HEK293 (cell line): ENCODE results near the gene TNFAIP1.

Experiments used
- GLIS1 ChIP-seq: fragments of 450-650 bp; formaldehyde crosslinking; IDR thresholded peaks from 2 replicates; pipeline ENCODE4 v1.5.1; 2016; ENCODE audit warnings: missing biosample characterization, missing genetic modification characterization
- REST ChIP-seq: fragments of 450-650 bp; formaldehyde crosslinking; IDR thresholded peaks from 2 replicates; pipeline ENCODE4 v1.5.1; 2016; ENCODE audit warnings: missing biosample characterization, missing genetic modification characterization
- TSHZ1 ChIP-seq: fragments of 450-650 bp; formaldehyde crosslinking; IDR thresholded peaks from 2 replicates; pipeline ENCODE4 v1.5.1; 2016; ENCODE audit warnings: missing biosample characterization, missing genetic modification characterization, borderline replicate concordance
- YY1 ChIP-seq: fragments of 450-650 bp; formaldehyde crosslinking; IDR thresholded peaks from 2 replicates; pipeline ENCODE4 v1.5.1; 2018; ENCODE audit warnings: missing biosample characterization, missing genetic modification characterization
- YY2 ChIP-seq: fragments of 450-650 bp; formaldehyde crosslinking; IDR thresholded peaks from 2 replicates; pipeline ENCODE4 v1.5.1; 2016; ENCODE audit warnings: missing biosample characterization, missing genetic modification characterization
- ZBTB20 ChIP-seq: fragments of 450-650 bp; formaldehyde crosslinking; IDR thresholded peaks from 2 replicates; pipeline ENCODE4 v1.5.1; 2016; ENCODE audit warnings: missing biosample characterization, missing genetic modification characterization
- ZBTB21 ChIP-seq: fragments of 450-650 bp; formaldehyde crosslinking; IDR thresholded peaks from 2 replicates; pipeline ENCODE4 v1.5.1; 2017; ENCODE audit warnings: missing biosample characterization, missing genetic modification characterization
- ZFHX2 ChIP-seq: fragments of 450-650 bp; formaldehyde crosslinking; conservative IDR thresholded peaks from 2 replicates; pipeline ENCODE4 v1.5.1; 2016; ENCODE audit warnings: missing biosample characterization, missing genetic modification characterization
- ZNF121 ChIP-seq: fragments of 450-650 bp; formaldehyde crosslinking; IDR thresholded peaks from 2 replicates; pipeline ENCODE4 v1.5.1; 2016; ENCODE audit warnings: missing biosample characterization, missing genetic modification characterization
- ZNF140 ChIP-seq: fragments of 450-650 bp; formaldehyde crosslinking; IDR thresholded peaks from 2 replicates; pipeline ENCODE4 v1.5.1; 2016; ENCODE audit warnings: missing biosample characterization, missing genetic modification characterization
- ZNF202 ChIP-seq: fragments of 450-650 bp; formaldehyde crosslinking; IDR thresholded peaks from 2 replicates; pipeline ENCODE4 v1.5.1; 2016; ENCODE audit warnings: missing biosample characterization, missing genetic modification characterization, borderline replicate concordance
- ZNF211 ChIP-seq: fragments of 450-650 bp; formaldehyde crosslinking; IDR thresholded peaks from 2 replicates; pipeline ENCODE4 v1.5.1; 2016; ENCODE audit warnings: low read depth, missing biosample characterization, missing genetic modification characterization
- ZNF274 ChIP-seq, 2 experiments: fragments of 200-500 bp in 1 of 2; fragments of 450-650 bp in 1 of 2; sonication (Bioruptor generic) in 1 of 2; formaldehyde crosslinking in 1 of 2; IDR thresholded peaks; 2 replicates each; pipeline versions ENCODE4 v1.5.1 to v1.6.1; 2014 to 2016; ENCODE audit warnings: borderline replicate concordance in 1 of 2, inconsistent platforms in 1 of 2, low read length in 1 of 2, missing biosample characterization in 1 of 2, missing genetic modification characterization in 1 of 2
- ZNF280D ChIP-seq: fragments of 450-650 bp; formaldehyde crosslinking; IDR thresholded peaks from 2 replicates; pipeline ENCODE4 v1.5.1; 2016; ENCODE audit warnings: missing biosample characterization, missing genetic modification characterization
- ZNF302 ChIP-seq: fragments of 450-650 bp; formaldehyde crosslinking; IDR thresholded peaks from 2 replicates; pipeline ENCODE4 v1.5.1; 2016; ENCODE audit warnings: missing biosample characterization, missing genetic modification characterization, low read depth
- ZNF335 ChIP-seq: fragments of 450-650 bp; formaldehyde crosslinking; conservative IDR thresholded peaks from 2 replicates; pipeline ENCODE4 v1.5.1; 2016; ENCODE audit warnings: missing biosample characterization, missing genetic modification characterization
- ZNF37A ChIP-seq: fragments of 450-650 bp; IDR thresholded peaks from 2 replicates; pipeline ENCODE4 v1.5.1; 2018; ENCODE audit warnings: missing biosample characterization, missing genetic modification characterization
- ZNF391 ChIP-seq: fragments of 450-650 bp; formaldehyde crosslinking; IDR thresholded peaks from 2 replicates; pipeline ENCODE4 v1.5.1; 2016; ENCODE audit warnings: low read depth, missing biosample characterization, missing genetic modification characterization, borderline replicate concordance
- ZNF488 ChIP-seq: fragments of 450-650 bp; formaldehyde crosslinking; IDR thresholded peaks from 2 replicates; pipeline ENCODE4 v1.5.1; 2016; ENCODE audit warnings: missing biosample characterization, missing genetic modification characterization
- ZNF549 ChIP-seq: fragments of 450-650 bp; IDR thresholded peaks from 2 replicates; pipeline ENCODE4 v1.5.1; 2018; ENCODE audit warnings: missing biosample characterization, missing genetic modification characterization, mild to moderate bottlenecking, inconsistent platforms, moderate library complexity
- ZNF585B ChIP-seq: fragments of 450-650 bp; formaldehyde crosslinking; IDR thresholded peaks from 2 replicates; pipeline ENCODE4 v1.5.1; 2016; ENCODE audit warnings: missing biosample characterization, missing genetic modification characterization
- ZNF600 ChIP-seq: fragments of 450-650 bp; formaldehyde crosslinking; IDR thresholded peaks from 2 replicates; pipeline ENCODE4 v1.5.1; 2016; ENCODE audit warnings: missing biosample characterization, missing genetic modification characterization
- ZNF621 ChIP-seq: fragments of 450-650 bp; formaldehyde crosslinking; IDR thresholded peaks from 2 replicates; pipeline ENCODE4 v1.5.1; 2017; ENCODE audit warnings: missing biosample characterization, missing genetic modification characterization
- ZNF670 ChIP-seq: fragments of 450-650 bp; formaldehyde crosslinking; IDR thresholded peaks from 2 replicates; pipeline ENCODE4 v1.5.1; 2016; ENCODE audit warnings: missing biosample characterization, missing genetic modification characterization, low read depth
- ZNF791 ChIP-seq: fragments of 450-650 bp; formaldehyde crosslinking; IDR thresholded peaks from 2 replicates; pipeline ENCODE4 v1.5.1; 2016; ENCODE audit warnings: missing biosample characterization, missing genetic modification characterization
- ZSCAN5A ChIP-seq: fragments of 450-650 bp; formaldehyde crosslinking; IDR thresholded peaks from 2 replicates; pipeline ENCODE4 v1.5.1; 2016; ENCODE audit warnings: missing biosample characterization, missing genetic modification characterization
- ZXDB ChIP-seq: fragments of 450-650 bp; formaldehyde crosslinking; IDR thresholded peaks from 2 replicates; pipeline ENCODE4 v1.5.1; 2016; ENCODE audit warnings: missing biosample characterization, missing genetic modification characterization

Gene TNFAIP1

GRCh38 chr17:28335201-28335958 lies at the start of gene TNFAIP1, which contains the start of gene IFT20 (continued):
- TF ChIP-seq TSHZ1 (tag by site-specific recombination) = 0 out of 2 replicates have a peak, but pooled peaks have one; percentile 57
- no peak for TF ChIP-seq ZNF202 (tag by site-specific recombination)
- no peak for TF ChIP-seq ZNF791 (tag by site-specific recombination)
- TF ChIP-seq ZNF121 = no peak
- TF ChIP-seq YY2 (tag by site-specific recombination) = peak; percentile 98
- no peak for TF ChIP-seq ZNF37A (tag by site-specific recombination)
- no peak for TF ChIP-seq ZNF621 (tag by site-specific recombination)
- no peak for TF ChIP-seq ZNF280D (tag by site-specific recombination)
- TF ChIP-seq ZNF600 = peak; percentile 43; the same call in 1 of the 2 replicates
- TF ChIP-seq YY1 = peak; percentile 83
- no peak for TF ChIP-seq ZFHX2 (tag by site-specific recombination)
- no peak for TF ChIP-seq ZNF670
- no peak for TF ChIP-seq ZNF274 (IDR thresholded peaks at IDR 0.05; ENCODE audit: low read length)
- TF ChIP-seq ZNF274 (tag by site-specific recombination; IDR thresholded peaks at IDR 0.05; ENCODE audit: borderline replicate concordance) = no peak
- no peak for TF ChIP-seq ZNF140 (tag by site-specific recombination)
- 0 out of 2 replicates have a peak, but pooled peaks have one; percentile 52 for TF ChIP-seq ZNF391 (tag by site-specific recombination)
- no peak for TF ChIP-seq REST (tag by site-specific recombination)
- no peak for TF ChIP-seq ZNF211 (tag by site-specific recombination)
- no peak for TF ChIP-seq ZNF488 (tag by site-specific recombination)
- TF ChIP-seq ZNF585B = no peak
- TF ChIP-seq ZNF335 (tag by site-specific recombination) = peak; percentile 83
- TF ChIP-seq ZNF549 = no peak
- TF ChIP-seq ZBTB21 = peak; percentile 100
- peak; percentile 65 for TF ChIP-seq ZXDB (tag by site-specific recombination)
- peak; percentile 82 for TF ChIP-seq ZSCAN5A (tag by site-specific recombination)
- TF ChIP-seq GLIS1 (tag by site-specific recombination) = peak; percentile 68
- TF ChIP-seq ZBTB20 (tag by site-specific recombination) = peak; percentile 80; the same call in 1 of the 2 replicates
- TF ChIP-seq ZNF302 (tag by site-specific recombination) = no peak
